GM18502 (cell line): Measurements from ENCODE around the gene SMARCD1.

Experiments used
- ATAC-seq: cut with Tn5 transposase; IDR thresholded peaks from one replicate; pipeline ENCODE4 v1.9.1; 2021; ENCODE audit warnings: mild to moderate bottlenecking; ENCODE audit not compliant: unreplicated experiment, poor library complexity

Gene SMARCD1

DNA sequence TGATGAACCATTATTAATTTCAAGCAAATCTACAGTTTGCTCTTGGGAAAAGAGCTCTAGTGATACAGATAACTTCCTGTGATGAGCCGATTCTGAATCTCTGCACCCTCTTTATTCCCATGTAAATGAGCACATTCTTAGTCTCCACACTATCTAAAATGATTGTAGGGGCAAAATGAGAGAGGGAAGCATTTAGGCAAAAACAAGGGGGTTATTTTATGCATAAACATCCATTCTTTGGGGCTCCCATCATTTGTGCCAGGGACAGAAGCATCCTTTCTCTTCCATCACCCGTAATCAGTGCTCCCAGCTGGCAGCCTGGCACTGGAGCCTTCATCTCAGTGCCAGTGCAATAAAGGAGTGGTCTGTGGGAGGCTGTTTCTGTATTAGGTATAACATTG lies 17.0 kb downstream of the SMARCD1 start:
- no peak for ATAC-seq

- ATAC-seq = no peak
These were observed 17.6 kb downstream of the SMARCD1 start for GRCh38 chr12:50102646-50103309.

GRCh38 chr12:50103351-50103750 lies 18.2 kb downstream of the SMARCD1 start:
- ATAC-seq = no peak

DNA sequence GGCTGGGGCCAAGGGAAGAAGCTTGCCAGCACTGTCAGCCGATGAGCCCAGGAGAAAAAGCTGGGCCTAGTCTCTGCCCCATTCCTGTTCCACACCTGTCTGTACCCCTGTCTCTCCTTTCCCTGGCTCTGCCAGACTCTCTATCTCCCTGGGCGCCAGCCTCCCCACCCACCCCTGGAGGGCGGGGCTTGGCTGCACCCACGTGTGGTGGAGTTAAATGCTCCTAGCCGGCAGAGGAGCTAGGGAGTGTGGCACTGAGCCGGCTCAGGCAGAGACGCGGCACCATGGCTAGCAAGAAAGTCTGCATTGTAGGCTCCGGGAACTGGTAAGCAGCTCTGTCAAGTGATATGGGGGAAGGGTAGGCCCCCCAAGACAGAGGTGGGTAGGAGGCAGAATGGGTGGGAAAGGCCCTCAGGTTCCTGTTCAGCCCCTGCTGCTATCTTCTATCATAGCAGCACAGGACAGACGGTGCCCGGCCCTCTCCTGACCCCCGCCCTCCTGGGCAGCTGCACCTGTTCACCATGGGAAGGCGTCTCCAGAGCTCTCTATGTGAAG lies 18.7 kb downstream of the SMARCD1 start, which contains the start of gene GPD1:
Gene GPD1, plus strand, starts transcription at position 242 of the 555 bp plus-strand sequence. Its CDS starts 43 bp downstream, at position 285.
- no peak for ATAC-seq

GRCh38 chr12:50104417-50105366 lies 19.6 kb downstream of the SMARCD1 start:
- no peak for ATAC-seq

- no peak for ATAC-seq
These were observed 20.8 kb downstream of the SMARCD1 start for GRCh38 chr12:50105913-50106450.

DNA sequence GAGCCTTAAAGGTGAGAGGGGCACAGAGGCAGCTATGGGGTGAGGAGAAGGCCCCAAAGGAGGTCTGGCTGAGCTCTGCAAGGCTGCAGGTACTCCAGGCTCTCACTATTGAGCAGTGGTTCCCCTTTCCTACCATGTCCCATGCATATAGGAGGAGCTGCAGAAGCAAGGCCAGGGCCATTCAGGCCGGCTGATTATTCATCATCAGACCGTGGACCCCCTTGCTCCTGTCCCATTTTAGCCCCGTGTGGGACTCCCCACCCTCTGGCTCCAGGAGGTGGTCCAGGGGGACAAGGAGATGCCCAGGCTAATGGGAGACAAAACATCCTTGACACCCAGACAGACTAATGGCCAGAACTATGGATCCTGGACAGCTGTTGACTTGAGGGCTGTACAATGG lies 21.8 kb downstream of the SMARCD1 start:
- no peak for ATAC-seq

DNA sequence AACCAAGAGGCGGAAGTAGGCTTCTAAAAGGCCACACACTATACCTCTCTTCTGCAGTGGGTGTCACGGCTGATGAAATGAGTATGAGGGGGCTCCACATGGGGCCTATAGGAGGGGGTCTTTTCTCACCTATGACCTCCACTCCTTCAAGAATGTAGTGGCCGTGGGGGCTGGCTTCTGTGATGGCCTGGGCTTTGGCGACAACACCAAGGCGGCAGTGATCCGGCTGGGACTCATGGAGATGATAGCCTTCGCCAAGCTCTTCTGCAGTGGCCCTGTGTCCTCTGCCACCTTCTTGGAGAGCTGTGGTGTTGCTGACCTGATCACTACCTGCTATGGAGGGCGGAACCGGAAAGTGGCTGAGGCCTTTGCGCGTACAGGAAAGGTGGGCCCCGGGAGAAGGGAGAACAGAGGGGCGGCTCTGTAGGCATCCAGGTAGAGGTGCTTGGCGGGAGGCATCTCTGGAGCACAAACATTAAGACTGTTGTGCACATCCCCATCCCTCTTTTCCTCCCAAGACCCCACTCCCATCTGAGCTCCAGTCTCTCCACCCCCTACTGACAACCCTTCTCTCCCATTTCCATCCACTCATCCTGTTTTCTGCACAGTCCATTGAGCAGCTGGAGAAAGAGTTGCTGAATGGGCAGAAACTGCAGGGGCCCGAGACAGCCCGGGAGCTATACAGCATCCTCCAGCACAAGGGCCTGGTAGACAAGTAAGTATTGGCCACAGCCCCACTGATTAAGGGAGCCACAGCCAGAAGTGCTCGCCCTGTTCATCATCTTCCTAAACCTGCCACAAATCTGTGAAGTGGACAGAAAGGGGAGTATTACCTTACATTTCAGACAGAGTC lies 22.5 kb downstream of the SMARCD1 start:
- ATAC-seq = no peak

DNA sequence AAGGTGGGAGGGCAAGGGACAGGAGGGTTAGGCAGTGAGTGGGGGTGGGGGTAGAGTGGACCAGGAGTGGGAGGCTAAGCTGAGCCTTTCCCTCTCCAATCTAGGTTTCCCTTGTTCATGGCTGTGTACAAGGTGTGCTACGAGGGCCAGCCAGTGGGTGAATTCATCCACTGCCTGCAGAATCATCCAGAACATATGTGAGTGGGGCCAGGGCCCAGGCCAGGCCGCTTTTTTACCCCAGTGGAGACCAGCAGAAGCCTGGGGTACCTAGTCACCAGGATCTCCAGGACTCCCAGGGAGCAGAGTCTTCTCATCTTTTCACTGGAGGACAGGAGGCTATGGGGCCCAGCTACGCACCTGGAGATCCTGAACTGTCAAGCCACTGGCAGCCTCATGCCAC lies 24.2 kb downstream of the SMARCD1 start:
- no peak for ATAC-seq

GRCh38 chr12:50110127-50110761 lies 25.1 kb downstream of the SMARCD1 start:
- no peak for ATAC-seq

DNA sequence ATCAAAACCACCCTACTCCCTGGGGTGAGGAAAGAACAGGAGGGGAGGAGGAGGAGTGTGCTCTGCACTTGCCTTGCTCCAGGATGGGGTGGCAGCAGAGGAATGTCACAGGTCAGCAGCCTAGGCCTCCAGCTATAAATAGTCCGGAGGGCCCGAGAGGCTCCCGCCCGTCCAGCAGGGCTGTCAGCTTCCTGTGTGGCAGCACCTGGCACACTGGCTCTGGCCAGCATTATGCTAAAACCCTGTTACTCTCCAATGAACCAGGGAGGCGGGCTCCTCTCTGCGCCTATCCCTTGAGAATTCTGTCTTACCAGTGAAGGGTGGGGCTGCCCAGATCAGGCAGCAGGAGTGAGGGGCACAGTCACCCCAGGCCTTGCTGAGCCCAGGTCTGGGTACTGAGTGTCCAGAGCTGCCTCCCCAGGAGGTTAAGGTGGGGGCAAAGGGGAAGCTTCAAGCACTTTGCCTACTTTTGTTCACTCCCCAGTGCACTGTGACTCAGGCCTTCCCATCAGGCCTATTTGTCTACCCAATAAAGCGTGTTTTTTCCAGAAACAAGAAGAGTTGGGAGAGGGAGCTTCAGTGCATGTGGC lies 25.7 kb downstream of the SMARCD1 start:
- no peak for ATAC-seq

- no peak for ATAC-seq
These were observed 26.2 kb downstream of the SMARCD1 start for GRCh38 chr12:50111395-50111692.

GRCh38 chr12:50111693-50112455 lies 26.7 kb downstream of the SMARCD1 start, which contains the start of gene COX14:
Gene COX14, plus strand, starts transcription at chr12:50112236. Its CDS starts 7,808 bp downstream, at chr12:50120044.
- peak; percentile 84 for ATAC-seq

- ATAC-seq = no peak
These were observed 27.5 kb downstream of the SMARCD1 start for GRCh38 chr12:50112456-50113218.

- no peak for ATAC-seq
These were observed 32.0 kb downstream of the SMARCD1 start for GRCh38 chr12:50117057-50117622.

DNA sequence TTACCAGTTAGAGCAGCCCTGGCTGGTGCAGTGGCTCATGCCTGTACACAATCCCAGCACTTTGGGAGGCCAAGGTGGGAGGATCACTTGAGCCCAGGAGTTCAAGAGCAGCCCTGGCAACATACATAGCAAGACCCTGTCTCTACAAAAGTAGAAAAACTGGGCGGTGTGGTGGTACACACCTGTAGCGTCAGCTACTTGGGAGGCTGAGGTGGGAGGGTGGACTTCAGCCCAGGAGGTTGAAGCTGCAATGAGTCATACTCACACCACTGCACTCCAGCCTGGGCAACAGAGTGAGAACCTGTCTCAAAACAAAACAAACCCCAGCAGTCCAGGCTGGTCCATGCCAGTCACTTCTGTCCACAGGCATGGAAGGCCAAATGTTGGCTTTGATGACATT lies 34.2 kb downstream of the SMARCD1 start:
- no peak for ATAC-seq

GRCh38 chr12:50120521-50120920 lies 35.4 kb downstream of the SMARCD1 start:
- ATAC-seq = no peak
